GM23338 (cell line): Measurements from ENCODE around the gene RAB36.

Source experiments
- NANOG ChIP-seq: IDR thresholded peaks from 2 replicates; pipeline ENCODE4 v1.6.1; 2016; ENCODE audit warnings: antibody characterized with exemption, borderline replicate concordance
- POLR2AphosphoS5 ChIP-seq: IDR thresholded peaks from 2 replicates; pipeline ENCODE4 v1.6.1; 2016; ENCODE audit warnings: antibody characterized with exemption, low read depth

DNA sequence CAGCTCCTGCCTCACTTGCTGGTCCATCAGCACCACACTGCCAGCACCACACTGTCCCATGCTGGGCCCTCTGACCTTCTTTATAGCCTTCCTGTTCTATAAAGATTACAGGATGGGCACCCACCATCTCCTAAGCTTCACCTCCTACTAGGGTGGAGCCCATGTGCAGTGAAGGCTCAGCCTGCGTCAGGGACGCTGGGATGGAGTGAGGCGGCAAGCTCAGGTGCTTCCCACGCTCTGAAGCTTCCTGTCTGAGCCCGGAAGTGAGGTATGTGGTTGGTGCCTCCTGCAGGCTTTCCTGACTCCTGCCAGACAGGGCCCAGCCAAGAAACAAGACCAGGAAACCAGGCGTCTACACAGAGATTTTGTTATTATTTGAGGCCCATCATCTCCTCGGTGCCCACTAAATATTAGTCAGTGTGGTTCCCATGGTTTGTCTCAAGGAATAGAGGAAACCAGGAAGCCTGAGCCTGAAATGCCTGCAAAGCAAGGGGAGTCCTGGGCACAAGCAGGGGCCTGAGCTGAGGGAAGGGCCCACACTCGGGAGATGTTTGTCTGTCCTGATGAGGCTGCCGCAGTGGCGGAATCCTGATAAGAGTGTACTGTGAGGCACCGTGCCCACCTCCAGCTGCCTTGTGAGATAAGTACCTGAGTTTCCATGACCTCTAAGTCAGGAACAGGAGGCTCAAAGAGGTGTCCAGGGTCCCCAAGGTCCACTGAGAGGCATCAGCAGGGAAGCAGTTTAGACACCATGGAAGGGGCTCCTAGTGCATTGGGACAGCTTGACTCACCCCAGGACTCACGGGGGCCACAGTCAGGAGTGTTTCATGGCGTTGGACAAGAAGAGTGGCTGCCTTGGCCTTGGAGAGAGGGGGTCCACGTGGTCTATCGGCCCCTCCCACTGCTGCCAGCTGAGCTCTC, 25.5 kb upstream of the RAB36 start:
- TF ChIP-seq POLR2AphosphoS5 = no peak
- TF ChIP-seq NANOG = no peak
